Right renal pelvis (tissue), 4 donors: ENCODE results near the gene MS4A6E. TPM values are rescaled to one million over a fixed set of nuclear protein-coding genes. Genes with fewer than 3 reads are reported as not detected.

Source experiments
- DNase-seq, 4 donors: peaks; one replicate each; pipeline ENCODE4 v3.0.0-alpha.2; 2013; ENCODE audit warnings: low read depth in 4 of 4, low spot score in 3 of 4, missing footprints in 1 of 4
- polyA plus RNA-seq, 4 donors: library from polyadenylated mRNA; unstranded; fragments of 120-200 nt; gene quantifications; one replicate each; pipeline ENCODE4 v1.2.1, GENCODE V29; 2013; ENCODE audit not compliant: insufficient read length in 4 of 4

The MS4A6E gene
- polyA plus RNA-seq, 4 donors, result not detected

GRCh38 chr11:60371386-60371785 lies 44.3 kb downstream of the MS4A6E start:
- no peak for DNase-seq

GRCh38 chr11:60371854-60372253 lies 44.8 kb downstream of the MS4A6E start:
- DNase-seq, result no peak

- no peak for DNase-seq
Measured at GRCh38 chr11:60372767-60373166, 45.7 kb downstream of the MS4A6E start.

GRCh38 chr11:60375316-60375715 lies 48.3 kb downstream of the MS4A6E start:
- no peak for DNase-seq

- DNase-seq, result no peak
Measured at GRCh38 chr11:60376601-60377000, 49.5 kb downstream of the MS4A6E start.

- no peak for DNase-seq
Measured at GRCh38 chr11:60377401-60378136, 50.5 kb downstream of the MS4A6E start.

- no peak for DNase-seq
Measured at GRCh38 chr11:60378354-60378753, 51.3 kb downstream of the MS4A6E start, which contains the start of gene MS4A7. TSS of gene MS4A7 (plus strand) at chr11:60378532. CDS start at chr11:60383142, 4,610 bp downstream.

GRCh38 chr11:60389279-60389910 lies 62.3 kb downstream of the MS4A6E start:
- DNase-seq, result no peak

- no peak for DNase-seq
Measured at GRCh38 chr11:60390419-60390818, 63.4 kb downstream of the MS4A6E start.

Other genes starting within 250 kb of the MS4A6E start
- gene MS4A2, start 238.6 kb upstream of the MS4A6E start, polyA plus RNA-seq, result under 1 TPM in 1 of 4 donors, not detected in 3; 0.04 TPM
- 10 to 100 TPM; 13.9 to 16.9 (median 15.5) TPM for gene MS4A6A, start 144.2 kb upstream of the MS4A6E start, polyA plus RNA-seq
- 1 to 10 TPM in 1 of 4 donors, under 1 TPM in 3; 0.64 to 1.2 (median 0.74) TPM for gene MS4A4E, start 84.1 kb upstream of the MS4A6E start, polyA plus RNA-seq
- gene MS4A4A, start 46.6 kb upstream of the MS4A6E start, polyA plus RNA-seq, result 1 to 10 TPM; 4.4 to 7.5 (median 7.3) TPM
- gene MS4A7, start 51.3 kb downstream of the MS4A6E start, polyA plus RNA-seq, result 1 to 10 TPM; 1.6 to 7.7 (median 5.9) TPM
- under 1 TPM; 0.13 to 0.23 (median 0.17) TPM for gene MS4A14, start 69.2 kb downstream of the MS4A6E start, polyA plus RNA-seq
- not detected for gene MS4A5, start 102.3 kb downstream of the MS4A6E start, polyA plus RNA-seq
- gene MS4A1, start 128.6 kb downstream of the MS4A6E start, polyA plus RNA-seq, result under 1 TPM; 0.29 to 0.69 (median 0.48) TPM
- gene MS4A12, start 165.5 kb downstream of the MS4A6E start, polyA plus RNA-seq, result not detected
- not detected for gene MS4A13, start 188.1 kb downstream of the MS4A6E start, polyA plus RNA-seq